GM12864 (cell line): ENCODE measurements around the gene ATP8B2.
"Not testable (repeated sequence)": the region's sequence is repeated elsewhere in the genome, so short reads cannot be mapped to it uniquely, and the experiment has no call there.

Experiments used
- DNase-seq: peaks from one replicate; pipeline ENCODE4 v3.0.0-alpha.2; 2011; ENCODE audit warnings: low read depth
- H3K4me3 ChIP-seq: 2 replicates; pipeline ENCODE4 v1.5.1; 2011; ENCODE audit warnings: mild to moderate bottlenecking, low read depth, low read length, control low read depth
- CTCF ChIP-seq: IDR thresholded peaks from 2 replicates; pipeline ENCODE4 v1.5.1; 2011; ENCODE audit warnings: low read depth, mild to moderate bottlenecking, moderate library complexity, low read length, control low read depth, inconsistent platforms; ENCODE audit errors: missing control alignments

ATP8B2 gene

GRCh38 chr1:154360288-154360687 lies 35.0 kb downstream of the ATP8B2 start:
- TF ChIP-seq CTCF: no peak
- DNase-seq: no peak
- H3K4me3 ChIP-seq: no peak overlapping the region

- DNase-seq: not testable (repeated sequence)
These were observed 35.6 kb downstream of the ATP8B2 start for GRCh38 chr1:154360881-154361280.

GRCh38 chr1:154361357-154361756 lies 36.0 kb downstream of the ATP8B2 start:
- no peak for DNase-seq
- TF ChIP-seq CTCF: no peak
- no peak overlapping the region for H3K4me3 ChIP-seq

More at GRCh38 chr1:154360881-154361280, 35.6 kb downstream of the ATP8B2 start:
- H3K4me3 ChIP-seq: not testable (repeated sequence)

GRCh38 chr1:154371436-154371835 lies 46.1 kb downstream of the ATP8B2 start:
- TF ChIP-seq CTCF: no peak
- no peak overlapping the region for H3K4me3 ChIP-seq
- no peak for DNase-seq

GRCh38 chr1:154373777-154374357 lies 48.5 kb downstream of the ATP8B2 start:
- DNase-seq, H3K4me3 ChIP-seq: not testable (repeated sequence)

GRCh38 chr1:154379301-154379700 lies 54.0 kb downstream of the ATP8B2 start:
- TF ChIP-seq CTCF: no peak
- no peak overlapping the region for H3K4me3 ChIP-seq
- no peak for DNase-seq

- H3K4me3 ChIP-seq: no peak overlapping the region
- TF ChIP-seq CTCF: no peak
- no peak for DNase-seq
These were observed 59.5 kb downstream of the ATP8B2 start for GRCh38 chr1:154384650-154385489.
